GM21367 (cell line): ENCODE data around the gene TMEM45A.
"Not testable (repeated sequence)": the region's sequence is repeated elsewhere in the genome, so short reads cannot be mapped to it uniquely, and the experiment has no call there.

ENCODE experiments used
- ATAC-seq: cut with Tn5 transposase; IDR thresholded peaks from one replicate; pipeline ENCODE4 v1.9.1; 2021; ENCODE audit not compliant: unreplicated experiment

Gene TMEM45A

GRCh38 chr3:100492059-100493006, at the start of gene TMEM45A:
TSS of gene TMEM45A (plus strand) at chr3:100492619. CDS start at chr3:100555212, 62,593 bp downstream.
- ATAC-seq: peak; percentile 95

DNA sequence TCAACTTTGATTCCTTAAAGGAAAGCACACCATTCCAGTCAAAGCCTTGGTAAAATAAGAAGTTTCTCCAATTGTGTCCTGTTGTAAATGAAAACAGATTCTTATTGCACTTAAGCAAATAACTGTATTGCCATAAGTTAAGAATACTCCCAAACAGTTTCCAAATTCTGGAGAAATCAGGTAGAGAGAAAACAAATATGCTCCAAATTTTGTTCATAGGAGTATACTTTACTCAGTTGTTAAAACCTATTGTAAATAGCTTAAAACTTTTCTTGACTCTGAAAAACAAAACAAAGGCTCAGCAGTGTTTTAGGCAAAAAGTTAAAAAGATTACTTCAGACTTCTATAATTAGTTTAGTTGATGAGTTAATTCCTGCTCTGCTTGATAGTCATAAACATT, 48.7 kb upstream of the TMEM45A start:
- no peak for ATAC-seq

- not testable (repeated sequence) for ATAC-seq
Measured at GRCh38 chr3:100447067-100447466, 45.4 kb upstream of the TMEM45A start.

- ATAC-seq: no peak
Measured at GRCh38 chr3:100448079-100448478, 44.3 kb upstream of the TMEM45A start.

- ATAC-seq: no peak
Measured at GRCh38 chr3:100449214-100449613, 43.2 kb upstream of the TMEM45A start.

DNA sequence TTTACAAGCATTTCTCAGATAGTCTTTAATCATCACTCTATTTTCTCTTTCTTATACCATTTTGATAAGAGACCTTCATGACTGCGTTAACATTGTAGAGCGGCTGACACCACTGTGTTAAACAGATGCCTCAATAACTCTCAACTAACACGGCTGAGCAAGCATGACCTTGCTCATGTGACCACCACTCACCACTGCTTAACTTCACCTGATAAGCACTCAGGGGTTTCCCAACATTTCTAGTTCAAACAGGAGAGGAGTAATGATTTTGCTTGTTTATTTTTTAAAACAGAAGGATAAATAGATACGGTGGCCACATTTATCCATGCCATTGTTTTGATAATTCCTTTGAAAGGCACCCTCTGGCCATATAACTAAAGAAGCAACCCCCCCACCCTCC, 37.7 kb upstream of the TMEM45A start:
- no peak for ATAC-seq

DNA sequence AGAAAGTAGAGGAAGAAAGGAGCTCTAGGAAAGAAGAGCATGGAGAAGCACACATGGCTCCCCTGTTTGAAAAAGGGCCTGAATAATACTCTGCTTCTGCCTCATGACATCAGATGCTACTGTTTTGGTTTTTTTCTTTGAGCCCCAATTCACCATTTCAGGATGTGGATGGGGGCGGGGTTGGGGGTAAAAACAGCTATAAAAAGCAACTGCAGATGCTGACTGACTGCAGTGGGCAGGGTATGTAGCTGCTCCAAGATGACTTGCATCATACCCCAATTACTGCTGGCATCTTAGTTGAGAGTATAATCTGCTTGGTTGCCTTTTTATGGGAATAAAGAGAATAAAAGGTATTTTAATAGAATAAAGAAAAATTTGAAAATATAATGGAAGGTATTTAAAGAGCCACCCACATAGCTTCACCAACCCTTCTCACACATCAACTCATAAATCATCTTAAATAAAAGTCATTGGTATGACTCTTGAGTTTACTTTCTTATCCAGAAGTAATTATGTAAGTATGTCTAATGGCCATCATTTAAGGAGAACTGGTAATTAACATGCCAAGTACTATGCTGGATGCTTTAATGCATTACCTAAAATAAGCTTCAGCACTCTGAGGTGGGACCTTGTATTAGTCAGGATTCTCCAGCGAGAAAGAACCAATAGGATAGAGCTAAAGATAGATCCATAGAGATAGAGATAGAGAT, 36.4 kb upstream of the TMEM45A start:
- ATAC-seq: no peak

DNA sequence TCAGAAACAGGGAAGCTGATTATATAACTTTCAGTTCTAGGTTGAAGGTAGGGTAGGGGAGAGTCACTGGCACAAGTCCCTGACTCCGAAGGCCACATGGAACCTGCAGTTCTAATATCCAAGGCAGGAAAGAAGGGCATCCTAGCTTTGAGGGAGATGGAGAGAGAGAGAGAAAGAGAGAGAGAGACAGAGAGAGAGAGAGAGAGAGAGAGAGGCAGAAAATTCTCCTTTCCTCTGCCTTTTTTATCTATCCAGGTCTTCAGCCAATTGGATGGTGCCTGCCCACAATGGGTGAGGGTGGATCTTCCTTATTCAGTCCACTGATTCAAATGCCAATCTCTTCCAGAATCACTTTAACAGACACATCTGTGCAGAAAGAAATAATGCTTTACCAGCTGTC, 35.7 kb upstream of the TMEM45A start:
- ATAC-seq: no peak

DNA sequence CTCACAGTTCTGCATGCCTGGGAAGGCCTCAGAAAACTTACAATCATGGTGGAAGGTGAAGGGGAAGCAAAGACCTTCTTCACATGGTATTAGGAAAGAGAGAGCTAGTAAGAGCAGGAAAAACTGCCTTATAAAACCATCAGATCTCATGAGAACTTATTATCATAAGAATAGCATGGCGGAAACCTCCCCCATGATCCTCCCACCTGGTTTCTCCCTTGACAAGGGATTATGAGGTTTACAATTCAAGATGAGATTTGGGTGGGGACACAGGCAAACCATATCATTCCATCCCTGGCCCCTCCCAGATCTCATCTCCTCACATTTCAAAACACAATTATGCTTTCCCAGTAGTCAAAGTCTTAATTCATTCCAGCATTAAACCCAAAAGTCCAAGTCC, 34.6 kb upstream of the TMEM45A start:
- no peak for ATAC-seq

DNA sequence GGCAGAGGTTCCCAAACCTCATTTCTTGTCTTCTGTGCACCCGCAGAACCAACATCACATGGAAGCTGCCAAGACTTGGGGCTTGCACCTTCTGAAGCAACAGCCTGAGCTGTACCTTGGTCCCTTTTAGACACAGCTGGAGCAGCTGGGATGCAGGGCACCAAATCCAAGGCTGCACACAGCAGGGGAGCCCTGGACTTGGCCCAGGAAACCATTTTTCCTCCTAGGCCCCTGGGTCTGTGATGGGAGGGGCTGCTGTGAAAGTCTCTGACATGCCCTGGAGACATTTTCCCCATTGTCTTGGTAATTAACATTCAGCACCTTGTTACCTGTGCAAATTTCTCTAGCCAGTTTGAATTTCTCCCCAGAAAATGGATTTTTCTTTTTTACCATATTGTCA, 33.6 kb upstream of the TMEM45A start:
- ATAC-seq: no peak

DNA sequence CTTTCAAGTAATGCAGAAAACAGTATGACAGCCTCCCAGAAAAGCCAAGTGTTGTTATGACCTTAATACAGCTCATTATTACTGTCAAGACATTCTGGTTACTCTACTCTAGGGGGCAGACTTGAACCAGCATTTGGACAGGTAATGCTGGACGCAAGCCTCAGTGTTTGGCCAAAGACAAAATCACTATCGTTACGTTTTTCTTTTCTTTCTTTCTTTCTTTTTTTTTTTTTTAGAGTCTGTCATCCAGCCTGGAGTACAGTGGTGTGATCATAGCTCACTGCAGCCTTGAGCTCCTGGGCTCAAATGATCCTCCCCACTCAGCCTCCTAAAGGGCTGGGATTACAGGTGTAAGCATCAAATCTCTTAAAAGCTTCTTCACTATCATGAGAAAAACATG, 29.4 kb upstream of the TMEM45A start:
- peak; percentile 82 for ATAC-seq

- no peak for ATAC-seq
Measured at GRCh38 chr3:100463646-100464155, 28.7 kb upstream of the TMEM45A start.

GRCh38 chr3:100465892-100466777, 26.3 kb upstream of the TMEM45A start:
- no peak for ATAC-seq

GRCh38 chr3:100467133-100467532, 25.3 kb upstream of the TMEM45A start:
- no peak for ATAC-seq

DNA sequence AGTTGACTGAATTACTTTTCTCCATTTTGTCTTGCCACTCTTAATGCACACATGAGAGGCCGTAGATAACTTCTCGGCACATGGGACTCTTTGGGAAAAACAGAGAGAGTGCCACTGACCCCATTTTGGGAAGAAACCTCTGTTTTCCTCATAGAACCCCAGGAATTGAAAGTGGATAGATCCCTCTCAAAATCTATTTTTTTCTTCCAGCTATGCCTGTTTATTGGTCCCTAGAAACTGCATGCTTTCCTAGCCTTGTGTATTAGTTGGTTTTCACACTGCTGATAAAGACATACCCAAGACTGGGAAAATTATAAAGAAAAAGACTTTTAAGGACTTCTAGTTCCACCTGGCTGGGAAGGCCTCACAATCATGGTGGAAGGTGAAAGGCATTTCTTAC, 23.7 kb upstream of the TMEM45A start:
- no peak for ATAC-seq

- ATAC-seq: no peak
Measured at GRCh38 chr3:100470951-100471350, 21.5 kb upstream of the TMEM45A start.

GRCh38 chr3:100471444-100471843, 21.0 kb upstream of the TMEM45A start:
- no peak for ATAC-seq

DNA sequence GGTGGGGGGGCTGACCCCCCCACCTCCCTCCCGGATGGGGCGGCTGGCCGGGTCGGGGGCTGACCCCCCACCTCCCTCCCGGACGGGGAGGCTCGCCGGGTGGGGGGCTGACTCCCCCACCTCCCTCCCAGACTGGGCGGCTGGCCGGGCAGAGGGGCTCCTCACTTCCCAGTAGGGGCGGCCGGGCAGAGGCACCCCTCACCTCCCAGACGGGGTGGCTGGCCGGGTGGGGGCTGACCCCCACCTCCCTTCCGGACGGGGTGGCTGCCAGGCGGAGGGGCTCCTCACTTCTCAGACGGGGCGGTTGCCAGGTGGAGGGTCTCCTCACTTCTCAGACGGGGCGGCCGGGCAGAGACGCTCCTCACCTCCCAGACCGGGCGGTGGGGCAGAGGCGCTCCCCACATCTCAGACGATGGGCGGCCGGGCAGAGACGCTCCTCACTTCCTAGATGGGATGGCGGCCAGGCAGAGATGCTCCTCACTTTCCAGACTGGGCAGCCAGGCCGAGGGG, 14.5 kb upstream of the TMEM45A start:
- not testable (repeated sequence) for ATAC-seq

GRCh38 chr3:100478521-100478920, 13.9 kb upstream of the TMEM45A start:
- ATAC-seq: not testable (repeated sequence)

GRCh38 chr3:100480081-100480480, 12.3 kb upstream of the TMEM45A start:
- ATAC-seq: no peak

DNA sequence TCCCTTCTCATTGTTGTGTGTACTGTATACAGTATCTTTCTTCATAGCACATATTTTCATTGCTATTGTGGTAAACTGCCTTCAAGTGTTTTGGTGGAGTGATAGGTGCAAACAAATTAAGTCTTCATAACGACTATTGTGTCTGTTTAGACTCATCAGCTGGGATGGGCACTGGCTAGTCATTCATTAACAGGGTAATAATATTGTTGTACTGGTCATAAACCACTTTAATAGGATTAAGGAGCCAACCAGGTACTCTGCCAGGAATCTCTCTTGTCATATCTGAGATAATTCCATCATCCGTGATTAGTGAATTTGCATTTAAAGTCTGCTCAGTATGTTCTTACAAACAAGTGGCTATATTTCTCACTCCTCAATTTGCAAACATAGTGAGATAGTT, 10.2 kb upstream of the TMEM45A start:
- ATAC-seq: no peak
